HepG2 (cell line): Measurements from ENCODE around the gene TFPI2. TPM values are rescaled to one million over a fixed set of nuclear protein-coding genes. Genes with fewer than 3 reads are reported as not detected.
"Not testable (repeated sequence)": the region's sequence is repeated elsewhere in the genome, so short reads cannot be mapped to it uniquely, and the experiment has no call there.

Experiments used
- ATAC-seq: fragments of 200-7000 bp; cut with Tn5 transposase; 3 replicates; pipeline ENCODE4 v1.9.1; 2020; ENCODE audit warnings: mild to moderate bottlenecking, moderate library complexity
- BruUV-seq: library from RNA; stranded (reverse); fragments of 400-500 nt; replicated peaks from 2 replicates; lab custom pipeline; 2021; lab: Mats Ljungman, UMichigan
- CTCF ChIA-PET: fragments of 300-600 bp; formaldehyde crosslinking; extraction: SDS; loops from one replicate; lab custom pipeline; 2021; ENCODE audit warnings: low total read pairs, inconsistent platforms, low intra/inter-chr PET ratio; lab: Yijun Ruan, JAX
- POLR2A ChIA-PET: fragments of 350-600 bp; sonication (Branson Sonifier 250); formaldehyde crosslinking; loops from one replicate; lab custom pipeline; 2020; ENCODE audit warnings: antibody characterized with exemption, inconsistent platforms; lab: Yijun Ruan, JAX
- DNase-seq: peaks from one replicate; pipeline ENCODE4 v3.0.0-alpha.2; 2015; ENCODE audit warnings: low spot score
- FAIRE-seq: peaks from 3 replicates; lab custom pipeline; 2011; peaks lifted over from hg19 to GRCh38; lab: Jason Lieb, UNC
- H2AFZ ChIP-seq: one replicate; pipeline ENCODE4 v1.6.1; 2011; ENCODE audit warnings: low read length, inconsistent platforms
- H3K27ac ChIP-seq: fragments of 300-600 bp; 3 replicates; pipeline ENCODE4 v1.8.0; 2011; ENCODE audit warnings: mixed run types, mild to moderate bottlenecking, mixed read lengths, low read length, inconsistent platforms; ENCODE audit not compliant: insufficient read depth; ENCODE audit errors: extremely low read length
- H3K27me3 ChIP-seq, 2 experiments: fragments of 200-600 bp in 1 of 2; 2 replicates in 1 of 2; 3 replicates in 1 of 2; pipeline versions ENCODE4 v1.6.0 to v1.8.0; 2011; ENCODE audit warnings: low read length in 2 of 2, mild to moderate bottlenecking in 2 of 2, moderate library complexity in 2 of 2, inconsistent platforms in 1 of 2; ENCODE audit not compliant: insufficient read depth in 2 of 2, control insufficient read depth in 1 of 2
- H3K36me3 ChIP-seq, 2 experiments: fragments of 200-600 bp in 1 of 2; replicated peaks in 1 of 2; 2 replicates in 1 of 2; 3 replicates in 1 of 2; pipeline versions ENCODE4 v1.5.1 to v1.8.0; 2011; ENCODE audit warnings: low read length in 2 of 2, inconsistent platforms in 1 of 2; ENCODE audit not compliant: insufficient read depth in 2 of 2, control insufficient read depth in 1 of 2
- H3K4me1 ChIP-seq: 2 replicates; pipeline ENCODE4 v1.5.1; 2012; ENCODE audit warnings: low read length, inconsistent platforms; ENCODE audit not compliant: insufficient read depth
- H3K4me2 ChIP-seq: 2 replicates; pipeline ENCODE4 v1.6.0; 2011; ENCODE audit warnings: low read depth, low read length, inconsistent platforms
- H3K4me3 ChIP-seq, 3 experiments: fragments of 200-600 bp in 1 of 3; sonication (generic), shearing (Covaris generic) in 1 of 3; replicated peaks in 1 of 3; 2 replicates each; pipeline ENCODE4 v1.5.1; 2011 to 2016; ENCODE audit warnings: low read length in 3 of 3, inconsistent platforms in 2 of 3, low read depth in 2 of 3, mild to moderate bottlenecking in 2 of 3, control low read depth in 1 of 3, mixed read lengths in 1 of 3; ENCODE audit not compliant: insufficient read depth in 1 of 3
- H3K79me2 ChIP-seq: one replicate; pipeline ENCODE4 v1.6.1; 2011; ENCODE audit warnings: low read length, inconsistent platforms; ENCODE audit not compliant: insufficient read depth
- H3K9ac ChIP-seq: 2 replicates; pipeline ENCODE4 v1.6.0; 2011; ENCODE audit warnings: mild to moderate bottlenecking, low read depth, low read length, inconsistent platforms; ENCODE audit not compliant: insufficient read depth
- H3K9me3 ChIP-seq: 2 replicates; pipeline ENCODE4 v1.5.1; 2012; ENCODE audit warnings: mild to moderate bottlenecking, low read length
- H4K20me1 ChIP-seq: 2 replicates; pipeline ENCODE4 v1.6.0; 2011; ENCODE audit warnings: inconsistent platforms, mild to moderate bottlenecking, low read length, moderate library complexity; ENCODE audit not compliant: insufficient read depth
- ETV6 ChIP-seq: sonication (generic); formaldehyde crosslinking; conservative IDR thresholded peaks from 2 replicates; pipeline ENCODE4 v1.4.0; 2020; ENCODE audit warnings: missing genetic modification reagents
- GATAD1 ChIP-seq: IDR thresholded peaks from 2 replicates; pipeline ENCODE4 v1.6.1; 2016; ENCODE audit warnings: missing genetic modification reagents, missing compliant biosample characterization
- HNRNPUL1 ChIP-seq: fragments of 200-400 bp; formaldehyde crosslinking; IDR thresholded peaks from 2 replicates; pipeline ENCODE4 v1.6.1; 2017; ENCODE audit warnings: low read depth, mild to moderate bottlenecking, low read length, moderate library complexity
- WGBS: methylation state at CpG from one replicate; pipeline ENCODE4 v1.1.6; 2017; ENCODE audit warnings: low lambda C conversion rate; 5-methylcytosine and 5-hydroxymethylcytosine counted together
- in situ Hi-C: cut with HindIII; loops from 2 replicates; pipeline ENCODE4 v1.10.0; 2017; ENCODE audit warnings: low pct_unique_long_range_greater_than_20kb; ENCODE audit not compliant: extremely low pct_ligation_motif_present
- intact Hi-C: fragments of 100-400 bp; cut with micrococcal nuclease; formaldehyde crosslinking; loops from one replicate; pipeline ENCODE4 v1.10.0; 2022; ENCODE audit not compliant: unreplicated experiment
- polyA plus RNA-seq, 8 experiments: library from polyadenylated mRNA; depleted of rRNA in 3 of 8; stranded (reverse) in 7 of 8; unstranded in 1 of 8; fragments of >200 nt; fragmentation: Illumina TruSeq in 4 of 8; extraction: Trizol in 4 of 8; gene quantifications; 2 replicates each; pipeline versions ENCODE4 v1.2.1 to v1.2.3, GENCODE V29; 2011 to 2016; ENCODE audit warnings: low read depth in 4 of 8, missing spikeins in 1 of 8, mixed read lengths in 1 of 8; ENCODE audit not compliant: insufficient read depth in 1 of 8
- total RNA-seq, 5 experiments: library from RNA; depleted of rRNA; stranded (reverse); fragments of >200 nt; fragmentation: Illumina TruSeq; extraction: Trizol; gene quantifications; 2 replicates each; pipeline ENCODE4 v1.2.3, GENCODE V29; 2016; ENCODE audit warnings: low read depth in 1 of 5

Gene TFPI2
- total and polyA plus RNA-seq, 2 of the 13 experiments (the other 11 are each of a cell fraction or from before 2014, with no cell fraction given), result 0.16 to 0.22 TPM

GRCh38 chr7:93915888-93916287, 25.3 kb upstream of the TFPI2 start:
- H3K4me1 ChIP-seq, H3K4me3 ChIP-seq, FAIRE-seq, in situ Hi-C loops, DNase-seq, POLR2A ChIA-PET, ATAC-seq, intact Hi-C loops, H3K79me2 ChIP-seq, H3K4me2 ChIP-seq, H3K36me3 ChIP-seq, H3K27ac ChIP-seq, BruUV-seq, H4K20me1 ChIP-seq, CTCF ChIA-PET, H3K9me3 ChIP-seq, H3K9ac ChIP-seq, H3K27me3 ChIP-seq, H2AFZ ChIP-seq: not testable (repeated sequence)

- H4K20me1 ChIP-seq, H3K4me3 ChIP-seq, H3K79me2 ChIP-seq, in situ Hi-C loops, DNase-seq, H3K4me2 ChIP-seq, H3K27ac ChIP-seq, H3K27me3 ChIP-seq, FAIRE-seq, CTCF ChIA-PET, ATAC-seq, BruUV-seq, H3K4me1 ChIP-seq, POLR2A ChIA-PET, intact Hi-C loops, H3K36me3 ChIP-seq, H3K9me3 ChIP-seq, H2AFZ ChIP-seq, H3K9ac ChIP-seq: not testable (repeated sequence)
- 52% methylated on average over 3 of the region's 3 CpGs for WGBS
These were observed 24.8 kb upstream of the TFPI2 start for GRCh38 chr7:93915206-93915842.

- Histone ChIP-seq H3K27me3 (no peaks in the 10 kb centered on the region), H3K9ac (no peak overlapping the region), H3K79me2 (no peaks in the 10 kb centered on the region), H3K4me1 (no peaks in the 10 kb centered on the region), H3K4me2 (no peak overlapping the region), H3K36me3 (no peaks in the 10 kb centered on the region), H3K9me3 (no peaks in the 10 kb centered on the region), H4K20me1 (no peaks in the 10 kb centered on the region), H3K27ac (no peak overlapping the region), H3K4me3 (no peak overlapping the region), H2AFZ (no peak overlapping the region)
- BruUV-seq, result no TSS peak
- ATAC-seq (no peak), DNase-seq (no peak), FAIRE-seq (no peak)
- in situ Hi-C loops (no loop called here), intact Hi-C loops (no loop called here)
- POLR2A ChIA-PET, result no interaction called here
- TF ChIP-seq GATAD1 (CRISPR knock-in tag), result no peak
- TF ChIP-seq ETV6 (CRISPR knock-in tag), result no peak
- no peak for TF ChIP-seq HNRNPUL1
- CTCF ChIA-PET, result no interaction called here
- WGBS, result 2% methylated on average over 7 of the region's 7 CpGs
These were observed 24.1 kb upstream of the TFPI2 start for GRCh38 chr7:93914581-93915066.
